ENCODE data around the gene SNX1.
A peak's percentile ranks its signal among the peaks of the same experiment; 100 is the strongest.

The SNX1 gene

GRCh38 chr15:64162869-64163658 lies 67.3 kb downstream of the SNX1 start, which contains the start of gene PPIB:
Gene PPIB (minus strand): TSS chr15:64163022. CDS start chr15:64162986, 36 bp downstream.
- DNase-seq (ENCODE audit: low read depth, low spot score) = peak; percentile 94

GRCh38 chr15:64163659-64164362 lies 68.0 kb downstream of the SNX1 start:
- DNase-seq (ENCODE audit: low read depth, low spot score) = no peak

GRCh38 chr15:64164436-64164835 lies 68.7 kb downstream of the SNX1 start:
- DNase-seq (ENCODE audit: low read depth, low spot score) = no peak

GRCh38 chr15:64166102-64166890 lies 70.5 kb downstream of the SNX1 start:
- no peak for DNase-seq (ENCODE audit: low read depth, low spot score)

- DNase-seq (ENCODE audit: low read depth, low spot score) = no peak
Observed at GRCh38 chr15:64180235-64180824, 84.5 kb downstream of the SNX1 start.

GRCh38 chr15:64182859-64183370 lies 87.1 kb downstream of the SNX1 start:
- DNase-seq (ENCODE audit: low read depth, low spot score) = no peak

GRCh38 chr15:64185146-64185911 lies 89.5 kb downstream of the SNX1 start:
- DNase-seq (ENCODE audit: low read depth, low spot score) = no peak

- no peak for DNase-seq (ENCODE audit: low read depth, low spot score)
Observed at GRCh38 chr15:64187396-64188191, 91.8 kb downstream of the SNX1 start.
